Measurements from ENCODE around the gene ATP11A.

ATP11A gene

DNA sequence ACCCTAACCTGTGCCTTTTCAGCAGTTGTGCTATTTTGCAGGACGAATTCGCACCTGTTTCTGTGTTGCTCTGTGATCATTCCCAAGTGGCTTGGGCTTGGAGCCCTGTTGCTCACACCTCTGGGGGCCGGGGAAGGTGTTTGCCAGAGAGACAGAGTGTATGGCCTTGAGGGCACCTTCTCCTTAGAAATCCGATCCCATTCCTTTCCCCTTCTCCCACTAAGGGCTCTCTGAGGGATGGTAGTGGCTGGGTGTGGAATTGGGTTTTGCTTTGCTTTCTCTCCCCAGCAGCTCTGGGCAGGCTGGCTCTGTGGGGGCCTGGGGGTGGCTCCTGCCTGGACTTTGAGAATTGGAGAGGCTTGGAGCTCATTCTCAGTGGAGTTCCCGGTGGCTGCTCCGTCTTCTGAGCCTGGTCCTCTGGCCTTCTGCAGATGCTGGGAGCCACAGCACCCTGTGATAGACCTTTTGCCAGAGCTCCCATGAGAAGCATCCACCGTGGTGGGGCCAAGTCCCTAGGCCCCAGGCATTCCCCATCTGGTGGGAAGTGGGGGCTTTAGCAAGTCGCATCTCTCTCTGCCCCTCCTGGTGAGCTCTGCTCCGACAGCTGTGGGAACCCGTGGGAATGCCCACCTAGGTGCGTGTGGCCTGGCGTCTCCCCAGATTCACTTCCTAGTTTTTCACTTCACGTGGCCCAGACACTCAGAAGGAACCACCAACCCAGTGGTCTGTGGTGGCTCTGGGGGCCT, 26.1 kb downstream of the ATP11A start:
- H3K27me3 ChIP-seq (ENCODE audit: insufficient read depth, poor library complexity, severe bottlenecking), result no peaks in the 10 kb centered on the region
- H3K4me3 ChIP-seq (ENCODE audit: severe bottlenecking), result no peak overlapping the region
- no peak overlapping the region for H3K27ac ChIP-seq (ENCODE audit: poor library complexity, severe bottlenecking)
- no peak for ATAC-seq (ENCODE audit: low read depth)
- DNase-seq (ENCODE audit: low spot score), result no peak
- TF ChIP-seq, protein P1, sequence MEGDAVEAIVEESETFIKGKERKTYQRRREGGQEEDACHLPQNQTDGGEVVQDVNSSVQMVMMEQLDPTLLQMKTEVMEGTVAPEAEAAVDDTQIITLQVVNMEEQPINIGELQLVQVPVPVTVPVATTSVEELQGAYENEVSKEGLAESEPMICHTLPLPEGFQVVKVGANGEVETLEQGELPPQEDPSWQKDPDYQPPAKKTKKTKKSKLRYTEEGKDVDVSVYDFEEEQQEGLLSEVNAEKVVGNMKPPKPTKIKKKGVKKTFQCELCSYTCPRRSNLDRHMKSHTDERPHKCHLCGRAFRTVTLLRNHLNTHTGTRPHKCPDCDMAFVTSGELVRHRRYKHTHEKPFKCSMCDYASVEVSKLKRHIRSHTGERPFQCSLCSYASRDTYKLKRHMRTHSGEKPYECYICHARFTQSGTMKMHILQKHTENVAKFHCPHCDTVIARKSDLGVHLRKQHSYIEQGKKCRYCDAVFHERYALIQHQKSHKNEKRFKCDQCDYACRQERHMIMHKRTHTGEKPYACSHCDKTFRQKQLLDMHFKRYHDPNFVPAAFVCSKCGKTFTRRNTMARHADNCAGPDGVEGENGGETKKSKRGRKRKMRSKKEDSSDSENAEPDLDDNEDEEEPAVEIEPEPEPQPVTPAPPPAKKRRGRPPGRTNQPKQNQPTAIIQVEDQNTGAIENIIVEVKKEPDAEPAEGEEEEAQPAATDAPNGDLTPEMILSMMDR (IDR thresholded peaks at IDR 0.05; ENCODE audit: poor library complexity, severe bottlenecking), result no peak
- H3K36me3 ChIP-seq (ENCODE audit: low read depth), result no peaks in the 10 kb centered on the region
- no peaks in the 10 kb centered on the region for H3K9me3 ChIP-seq (ENCODE audit: severe bottlenecking)
- H3K4me1 ChIP-seq (ENCODE audit: insufficient read depth, poor library complexity, severe bottlenecking), result peaks cover 10% of the 10 kb centered on the region

DNA sequence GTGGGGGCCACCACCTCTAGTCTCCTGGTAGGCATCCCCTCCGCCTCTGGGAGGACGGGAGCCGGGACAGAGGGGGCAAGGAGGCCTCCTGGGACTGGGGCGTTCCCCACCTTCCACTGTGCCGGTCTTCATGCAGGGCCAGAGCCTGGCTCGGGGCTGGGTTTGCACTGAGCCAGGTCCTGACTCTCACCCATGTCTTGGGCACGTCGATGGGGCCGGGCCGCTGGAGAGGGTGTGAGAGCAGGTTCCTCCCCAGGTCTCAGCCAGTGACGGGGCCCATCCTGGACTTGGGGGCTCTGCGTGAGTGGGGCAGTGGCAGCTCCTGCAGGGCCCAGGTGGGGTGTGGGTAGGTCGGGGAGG, 26.6 kb downstream of the ATP11A start:
- no peak for ATAC-seq (ENCODE audit: low read depth)
- DNase-seq (ENCODE audit: low spot score), result no peak
- Histone ChIP-seq H3K27ac (ENCODE audit: poor library complexity, severe bottlenecking) (no peak overlapping the region), H3K27me3 (ENCODE audit: insufficient read depth, poor library complexity, severe bottlenecking) (no peaks in the 10 kb centered on the region), H3K4me3 (ENCODE audit: severe bottlenecking) (no peak overlapping the region), H3K4me1 (ENCODE audit: insufficient read depth, poor library complexity, severe bottlenecking) (peaks cover 10% of the 10 kb centered on the region), H3K36me3 (ENCODE audit: low read depth) (no peaks in the 10 kb centered on the region), H3K9me3 (ENCODE audit: severe bottlenecking) (no peaks in the 10 kb centered on the region)
- TF ChIP-seq, protein P1 (IDR thresholded peaks at IDR 0.05; ENCODE audit: poor library complexity, severe bottlenecking), result no peak

DNA sequence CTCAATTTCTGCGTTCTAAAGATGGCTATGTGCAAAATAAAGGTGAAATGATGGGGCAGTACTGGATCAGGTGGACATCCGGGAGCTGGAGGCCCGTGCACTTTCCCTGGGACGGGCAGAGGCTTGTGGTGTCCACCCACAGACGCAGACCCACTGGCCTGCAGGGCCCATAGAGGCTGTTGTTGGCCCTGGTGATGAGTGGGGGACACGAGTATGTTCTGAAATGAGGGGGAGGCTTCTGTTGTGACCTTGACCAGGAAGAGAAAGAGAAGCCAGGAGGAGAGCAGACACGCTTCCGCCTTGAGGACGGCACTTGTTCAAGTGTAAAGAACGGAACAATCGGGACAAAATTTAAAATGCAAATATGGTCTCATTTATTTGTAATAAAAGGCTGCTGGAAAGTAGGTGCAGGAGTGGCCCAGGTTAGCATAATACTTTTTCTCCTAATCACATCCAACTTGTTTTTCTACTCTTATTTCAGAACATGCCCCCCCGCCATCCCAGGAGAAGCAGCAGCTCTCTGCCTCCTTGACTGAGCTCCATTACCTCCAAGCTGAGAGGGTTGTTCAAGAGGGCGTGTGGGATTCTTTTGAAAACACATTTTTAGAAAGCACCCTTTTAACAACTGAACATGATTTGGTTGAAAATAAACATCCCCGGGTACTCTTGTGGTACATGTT, 27.1 kb downstream of the ATP11A start:
- Histone ChIP-seq H3K4me1 (ENCODE audit: insufficient read depth, poor library complexity, severe bottlenecking) (peaks cover 9% of the 10 kb centered on the region), H3K27me3 (ENCODE audit: insufficient read depth, poor library complexity, severe bottlenecking) (no peaks in the 10 kb centered on the region), H3K36me3 (ENCODE audit: low read depth) (no peaks in the 10 kb centered on the region), H3K27ac (ENCODE audit: poor library complexity, severe bottlenecking) (no peak overlapping the region), H3K4me3 (ENCODE audit: severe bottlenecking) (no peak overlapping the region), H3K9me3 (ENCODE audit: severe bottlenecking) (no peaks in the 10 kb centered on the region)
- no peak for ATAC-seq (ENCODE audit: low read depth)
- DNase-seq (ENCODE audit: low spot score), result no peak
- TF ChIP-seq, protein P1 (IDR thresholded peaks at IDR 0.05; ENCODE audit: poor library complexity, severe bottlenecking), result no peak

DNA sequence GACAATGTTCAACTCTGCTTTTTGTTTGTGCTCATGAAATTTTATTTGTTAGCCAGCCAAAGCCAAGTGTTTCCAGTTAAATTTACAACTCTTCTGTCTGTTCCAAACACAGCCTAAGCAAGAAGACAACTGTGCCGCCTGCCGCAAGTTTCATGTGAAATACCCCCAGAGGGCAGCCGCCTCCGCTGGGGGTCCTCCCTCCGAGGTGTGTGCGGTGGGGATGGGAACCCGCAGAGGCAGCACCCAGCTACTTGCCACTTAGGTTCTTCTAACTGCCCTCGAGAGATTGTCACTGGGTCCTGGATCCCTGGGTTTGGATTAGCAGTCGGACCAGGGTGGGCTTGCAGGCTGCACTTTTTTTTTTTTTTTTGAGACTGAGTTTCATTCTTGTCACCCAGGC, 28.5 kb downstream of the ATP11A start:
- H3K4me1 ChIP-seq (ENCODE audit: insufficient read depth, poor library complexity, severe bottlenecking), result peaks cover 10% of the 10 kb centered on the region
- no peak overlapping the region for H3K27ac ChIP-seq (ENCODE audit: poor library complexity, severe bottlenecking)
- no peaks in the 10 kb centered on the region for H3K36me3 ChIP-seq (ENCODE audit: low read depth)
- H3K9me3 ChIP-seq (ENCODE audit: severe bottlenecking), result no peaks in the 10 kb centered on the region
- DNase-seq (ENCODE audit: low spot score), result no peak
- TF ChIP-seq, protein P1 (IDR thresholded peaks at IDR 0.05; ENCODE audit: poor library complexity, severe bottlenecking), result no peak
- H3K27me3 ChIP-seq (ENCODE audit: insufficient read depth, poor library complexity, severe bottlenecking), result no peaks in the 10 kb centered on the region
- no peak overlapping the region for H3K4me3 ChIP-seq (ENCODE audit: severe bottlenecking)
- ATAC-seq (ENCODE audit: low read depth), result no peak

DNA sequence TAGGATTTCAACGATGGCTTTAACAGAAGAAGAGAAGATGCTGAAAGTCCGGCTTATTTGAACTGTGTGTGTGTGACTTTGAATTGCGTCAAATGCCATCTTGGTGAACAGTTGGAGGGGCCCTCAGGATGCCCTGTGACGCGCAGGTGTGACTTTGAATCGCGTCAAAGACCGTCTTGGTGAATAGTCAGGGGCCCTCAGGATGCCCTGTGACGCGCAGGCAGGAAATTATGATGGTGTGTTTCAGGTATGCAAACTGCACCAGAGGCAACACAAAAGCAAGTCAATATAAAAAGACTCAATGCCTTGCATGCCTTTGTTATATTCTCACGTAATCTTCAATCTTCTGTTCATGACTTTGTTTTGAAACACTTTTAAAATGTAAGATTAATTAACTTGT, 29.2 kb downstream of the ATP11A start:
- no peaks in the 10 kb centered on the region for H3K27me3 ChIP-seq (ENCODE audit: insufficient read depth, poor library complexity, severe bottlenecking)
- H3K27ac ChIP-seq (ENCODE audit: poor library complexity, severe bottlenecking), result no peak overlapping the region
- H3K9me3 ChIP-seq (ENCODE audit: severe bottlenecking), result no peaks in the 10 kb centered on the region
- DNase-seq (ENCODE audit: low spot score), result no peak
- ATAC-seq (ENCODE audit: low read depth), result no peak
- TF ChIP-seq, protein P1 (IDR thresholded peaks at IDR 0.05; ENCODE audit: poor library complexity, severe bottlenecking), result no peak
- H3K4me1 ChIP-seq (ENCODE audit: insufficient read depth, poor library complexity, severe bottlenecking), result peaks cover 10% of the 10 kb centered on the region
- H3K4me3 ChIP-seq (ENCODE audit: severe bottlenecking), result no peak overlapping the region
- no peaks in the 10 kb centered on the region for H3K36me3 ChIP-seq (ENCODE audit: low read depth)

All from RWPE2 (cell line).